Mesenteric fat pad (tissue), 1 donor: ENCODE results near the gene FAM174C. TPM values are rescaled to one million over a fixed set of nuclear protein-coding genes. Genes with fewer than 3 reads are reported as not detected.

Experiments used
- DNase-seq: peaks from one replicate; pipeline ENCODE4 v3.0.0-alpha.2; 2020; ENCODE audit warnings: low spot score
- total RNA-seq: library from RNA; stranded (reverse); fragmentation: NEBNext Ultra II Directional; extraction: Animal tissue kit (Norgen Biotek cat#: 25700); gene quantifications from one replicate; pipeline ENCODE4 v1.2.1, GENCODE V29; 2021
- donor health status: DM: yes; HTN: yes; CAD: no.

Gene FAM174C
- total RNA-seq, 1 donor from 2014 or later, result 53.2 TPM

GRCh38 chr19:1260749-1261537 is 14.4 kb upstream of the FAM174C start:
- DNase-seq, result peak; percentile 100

GRCh38 chr19:1261538-1261797 is 13.9 kb upstream of the FAM174C start:
- no peak for DNase-seq

GRCh38 chr19:1261798-1262622 is 13.3 kb upstream of the FAM174C start:
- no peak for DNase-seq

GRCh38 chr19:1262623-1263123 is 12.7 kb upstream of the FAM174C start:
- DNase-seq, result no peak

- DNase-seq, result no peak
Measured at GRCh38 chr19:1263188-1263587, 12.1 kb upstream of the FAM174C start.

GRCh38 chr19:1264801-1265614 is 10.3 kb upstream of the FAM174C start:
- DNase-seq, result no peak

- no peak for DNase-seq
Measured at GRCh38 chr19:1265615-1266128, 9.7 kb upstream of the FAM174C start.

GRCh38 chr19:1266129-1266915 is 9.0 kb upstream of the FAM174C start:
- peak; percentile 99 for DNase-seq

GRCh38 chr19:1266916-1267476 is 8.3 kb upstream of the FAM174C start:
- peak; percentile 98 for DNase-seq

GRCh38 chr19:1267477-1268225 is 7.7 kb upstream of the FAM174C start:
- no peak for DNase-seq

- no peak for DNase-seq
Measured at GRCh38 chr19:1268226-1269064, 6.9 kb upstream of the FAM174C start.

- DNase-seq, result peak; percentile 100
Measured at GRCh38 chr19:1269065-1269477, 6.3 kb upstream of the FAM174C start, which contains the start of gene CIRBP. Gene CIRBP, plus strand, starts transcription at chr19:1269332. Its CDS starts 1,602 bp downstream, at chr19:1270934.

- peak; percentile 98 for DNase-seq
Measured at GRCh38 chr19:1269478-1270212, 5.7 kb upstream of the FAM174C start.

GRCh38 chr19:1270213-1270853 is 5.0 kb upstream of the FAM174C start:
- no peak for DNase-seq

- no peak for DNase-seq
Measured at GRCh38 chr19:1270854-1271527, 4.3 kb upstream of the FAM174C start.
